ENCODE data around the gene IL1R2.

Gene IL1R2

DNA sequence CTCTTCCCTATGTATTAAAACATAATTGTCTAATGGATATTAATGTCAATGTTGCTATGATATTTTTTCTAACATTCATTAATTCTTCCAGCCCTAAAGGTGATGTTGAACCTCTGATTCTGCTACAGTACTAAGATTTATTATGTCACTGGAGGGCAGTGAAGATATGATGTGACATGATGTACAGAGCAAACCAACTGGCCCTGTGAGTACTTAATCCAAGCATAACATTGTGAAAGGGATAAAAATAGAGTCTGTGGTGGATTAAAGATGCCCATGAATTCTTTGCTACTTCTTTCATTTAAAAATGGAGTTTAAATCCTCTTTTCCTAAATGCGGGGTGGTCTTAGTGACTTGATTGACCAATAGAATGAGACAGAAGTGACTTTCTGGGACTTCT is 51.8 kb downstream of the IL1R2 start:
- DNase-seq (ENCODE audit: low spot score), result no peak

DNA sequence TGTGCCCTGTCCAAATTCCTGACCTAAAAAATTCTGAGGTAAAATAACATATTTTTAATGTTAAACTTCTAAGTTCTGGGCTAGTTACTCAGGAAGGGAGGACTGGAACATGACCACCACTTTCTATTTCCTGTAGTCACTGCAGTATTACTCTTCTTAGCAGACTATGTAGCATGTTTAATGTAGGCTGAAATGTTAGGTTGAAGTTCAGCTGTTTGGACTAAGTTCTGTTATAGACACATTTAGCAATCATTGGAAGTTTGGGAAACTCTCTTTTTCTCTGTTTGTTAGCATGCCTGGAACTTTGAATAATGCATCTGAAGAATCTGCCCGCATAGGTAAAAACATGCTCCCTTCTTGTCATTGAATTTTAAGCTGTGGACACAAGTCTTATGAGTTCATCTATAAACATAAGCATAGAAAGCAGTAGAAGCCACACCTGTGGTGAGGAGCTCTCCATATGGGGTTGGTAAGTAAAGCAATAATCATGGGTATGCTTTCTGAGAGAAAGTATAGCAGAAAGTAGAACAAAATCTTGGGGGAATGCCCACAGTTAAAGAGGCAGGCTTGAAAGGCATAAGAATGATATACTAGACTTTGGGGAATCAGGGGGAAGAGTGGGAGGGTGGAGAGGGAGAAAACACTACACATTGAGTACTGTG is 52.6 kb downstream of the IL1R2 start:
- DNase-seq (ENCODE audit: low spot score), result no peak

DNA sequence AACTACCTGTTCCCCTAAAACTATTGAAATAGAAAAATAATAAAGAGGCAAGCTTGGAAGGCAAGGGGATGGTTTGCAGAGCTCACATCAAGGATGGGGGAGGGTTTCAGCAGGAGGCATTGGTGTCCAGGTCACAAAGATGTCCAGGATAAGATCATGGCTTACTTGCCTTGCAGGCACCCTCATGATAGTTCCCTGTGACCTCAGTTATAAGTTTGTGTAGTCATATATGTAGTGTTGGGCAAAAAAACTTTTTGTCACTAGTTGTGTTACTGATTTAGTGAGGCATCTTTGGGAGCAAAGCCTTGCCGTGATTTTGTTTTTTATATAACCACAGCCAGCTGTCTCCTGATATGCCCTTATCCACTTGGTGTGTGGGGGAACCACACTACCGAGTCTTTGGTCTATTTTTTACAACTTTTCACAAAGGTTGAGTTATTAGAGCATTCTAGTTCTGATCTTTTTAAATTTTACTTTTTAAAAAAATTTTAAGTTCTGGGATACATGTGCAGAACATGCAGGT is 53.3 kb downstream of the IL1R2 start:
- no peak for DNase-seq (ENCODE audit: low spot score)

DNA sequence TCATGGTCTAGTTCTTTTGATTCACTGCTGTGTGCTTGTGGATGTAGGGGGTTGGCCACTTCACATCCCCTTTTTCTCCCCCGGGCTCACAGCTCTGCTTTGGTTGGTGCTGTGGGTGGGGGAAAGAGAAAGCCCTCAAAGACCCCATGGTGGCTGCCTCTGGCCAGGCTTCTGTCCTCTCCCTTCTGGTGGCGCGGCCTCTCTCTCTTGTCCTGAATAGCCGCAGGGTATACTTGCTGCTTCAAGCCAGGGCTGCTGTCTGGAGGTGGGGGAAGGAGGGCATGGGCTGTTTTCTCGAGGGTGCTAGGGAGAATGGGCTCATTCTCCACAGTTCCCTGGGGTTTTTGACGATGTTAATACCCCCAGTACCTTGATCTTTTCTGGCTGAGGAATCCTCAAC is 53.9 kb downstream of the IL1R2 start:
- no peak for DNase-seq (ENCODE audit: low spot score)

DNA sequence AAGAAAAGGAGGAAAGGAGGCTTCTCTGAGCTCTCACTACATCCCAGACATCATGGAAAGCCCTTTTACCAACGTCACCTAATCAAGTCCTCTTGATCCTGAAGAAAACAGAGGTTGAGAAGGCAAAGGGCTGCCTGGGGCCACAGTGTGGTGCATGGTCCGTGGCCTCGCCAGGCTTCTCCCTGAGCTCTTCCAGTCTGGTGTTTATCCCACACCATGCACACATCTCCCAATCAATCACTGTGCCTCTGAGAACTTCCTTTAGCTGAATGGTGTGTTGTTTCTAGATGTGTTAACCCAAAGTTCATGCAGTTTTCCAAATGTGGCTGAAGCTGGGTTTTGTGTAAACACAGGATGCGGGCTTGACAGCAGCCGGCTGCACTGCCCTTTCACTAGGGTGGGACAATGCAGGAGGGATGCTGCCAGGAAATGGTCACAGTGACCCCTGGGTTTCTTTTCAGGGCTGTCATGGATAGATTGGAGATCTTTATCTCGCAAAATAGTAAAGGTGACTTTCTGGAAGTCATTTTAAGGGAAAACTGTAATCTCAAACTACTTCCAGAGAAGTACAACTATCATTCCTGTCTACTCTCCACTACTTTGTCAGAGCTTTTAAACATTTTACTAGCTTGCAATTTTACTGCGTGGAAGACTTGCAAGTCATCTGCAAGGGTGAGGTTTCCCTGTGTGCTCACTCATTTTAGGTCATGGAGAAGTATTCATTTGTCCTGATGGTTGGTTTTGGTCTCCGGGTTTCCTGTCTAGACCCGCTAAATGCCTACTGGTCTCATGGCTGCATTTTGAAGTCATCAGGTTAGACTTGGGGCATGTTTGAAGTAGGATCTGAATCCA is 54.6 kb downstream of the IL1R2 start:
- DNase-seq (ENCODE audit: low spot score), result no peak

DNA sequence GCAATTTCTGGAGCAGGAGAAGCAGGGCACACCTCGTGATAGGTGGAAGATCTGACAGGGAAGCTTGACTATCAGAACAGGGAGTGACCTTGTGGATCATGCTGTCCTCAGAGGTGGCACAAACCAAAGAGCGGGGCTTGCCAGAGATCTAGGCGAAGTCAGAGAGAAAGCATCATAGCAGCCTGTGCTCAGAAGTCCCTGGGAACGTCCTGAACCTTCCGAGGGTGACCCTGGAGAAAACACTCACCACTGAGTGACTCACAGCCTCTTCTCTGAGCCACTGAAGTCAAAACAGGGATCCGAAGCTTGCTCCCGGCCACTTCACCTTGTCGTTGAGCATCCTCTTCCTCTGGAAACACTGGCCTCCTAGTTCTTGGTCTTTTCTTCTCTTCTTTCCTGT is 56.7 kb downstream of the IL1R2 start:
- no peak for DNase-seq (ENCODE audit: low spot score)

DNA sequence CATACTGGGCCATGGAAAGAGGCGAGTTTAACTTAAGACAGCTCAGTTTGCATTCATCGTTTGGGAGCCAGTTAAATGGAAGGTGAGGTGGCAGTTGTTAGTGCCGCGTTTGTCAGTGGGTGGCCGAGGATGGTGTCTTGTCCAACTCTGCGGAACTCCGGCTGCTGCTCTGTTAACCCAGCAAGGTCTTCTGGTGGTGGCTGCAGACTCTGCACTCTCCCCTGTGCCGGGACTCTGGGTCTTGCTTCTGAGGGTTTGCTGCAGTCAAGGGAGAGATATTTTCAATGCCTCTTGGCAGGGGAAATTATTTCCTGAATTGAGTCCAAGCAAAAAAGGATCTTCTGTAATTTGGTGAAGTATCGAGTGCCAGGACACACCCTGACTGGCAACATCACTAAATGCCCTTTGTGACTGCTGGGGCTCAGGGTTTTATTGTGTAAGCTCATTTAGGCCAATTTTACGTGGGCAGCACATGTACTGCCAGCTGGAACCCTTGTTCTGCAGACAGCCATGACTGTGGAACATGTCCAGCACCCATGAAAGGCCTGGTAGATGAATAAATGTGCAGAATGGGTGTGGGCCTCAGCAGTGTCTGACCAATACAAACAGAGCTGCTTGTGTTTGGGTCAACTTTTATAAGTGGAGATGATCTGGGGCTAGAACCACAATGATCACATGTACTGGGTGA is 58.1 kb downstream of the IL1R2 start:
- no peak for DNase-seq (ENCODE audit: low spot score)

DNA sequence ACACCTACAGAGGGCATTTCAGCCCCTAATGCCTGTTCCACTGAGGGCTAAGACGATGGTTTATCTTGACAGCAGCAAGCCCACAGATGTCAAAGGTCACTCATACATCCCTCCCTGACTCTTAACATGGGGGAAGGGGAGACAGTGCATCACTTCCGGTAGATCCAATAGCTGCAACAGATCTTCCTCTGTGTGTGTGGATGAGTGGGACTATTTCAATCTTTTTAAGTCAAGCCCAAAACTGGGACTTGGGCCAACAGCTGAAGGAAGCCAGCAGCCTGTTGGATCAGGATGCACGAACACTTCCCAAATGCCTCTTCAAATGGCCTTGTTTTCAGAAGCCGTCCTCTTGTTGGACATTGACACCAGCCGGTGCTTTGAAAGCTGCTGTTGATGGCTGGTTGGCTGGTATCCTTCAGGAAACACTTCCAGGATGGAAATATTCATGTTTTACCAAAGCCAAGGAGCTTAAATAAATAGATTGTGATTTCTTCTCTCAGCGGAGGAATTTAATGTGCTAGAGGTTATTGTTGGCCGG is 59.2 kb downstream of the IL1R2 start:
- DNase-seq (ENCODE audit: low spot score), result no peak

DNA sequence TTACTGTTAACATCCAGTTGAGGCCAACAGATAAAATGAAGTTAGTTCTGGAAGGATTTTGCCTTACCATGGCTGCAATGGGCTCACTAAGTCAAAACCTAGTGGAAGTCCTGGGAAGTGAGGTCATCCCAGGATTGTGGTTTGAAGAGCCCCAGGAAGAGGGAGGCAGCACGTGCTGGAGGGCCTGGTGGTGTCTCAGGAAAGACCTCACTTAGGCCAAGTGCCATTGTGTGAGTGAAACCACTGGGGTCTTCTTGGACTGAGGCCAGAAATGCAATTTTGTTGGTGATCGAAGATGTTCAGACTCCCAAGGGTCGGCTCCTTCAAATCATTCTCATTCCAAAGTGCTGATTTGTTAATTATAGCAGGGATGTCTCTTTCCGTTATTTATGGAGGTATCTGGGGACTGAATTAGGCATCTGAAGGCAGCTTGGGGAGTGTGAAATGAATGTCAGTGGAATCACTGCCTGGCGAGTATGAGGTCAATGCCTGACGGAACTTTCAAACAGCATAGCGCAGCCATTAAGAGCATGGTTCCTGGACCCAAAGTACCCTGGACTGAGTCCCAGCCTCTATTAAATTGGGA is 60.0 kb downstream of the IL1R2 start:
- no peak for DNase-seq (ENCODE audit: low spot score)

DNA sequence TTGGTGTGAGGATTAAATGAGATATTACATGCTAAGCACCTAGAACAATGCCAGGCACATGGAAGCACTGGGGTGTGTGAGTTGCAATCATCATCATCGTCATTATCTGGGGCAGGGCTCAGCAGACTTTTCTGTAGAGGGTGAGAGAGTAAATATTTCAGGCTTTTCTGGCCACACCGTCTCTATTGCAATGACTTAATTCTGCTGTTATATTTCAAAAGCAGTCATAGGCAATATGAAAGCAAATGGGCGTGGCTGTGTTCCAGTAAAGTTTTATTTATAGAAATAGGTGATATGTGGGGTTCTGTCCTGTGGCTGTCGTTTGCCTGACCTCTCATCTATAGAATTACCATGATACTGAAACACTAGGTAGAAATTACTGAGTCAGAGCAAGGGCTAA is 60.6 kb downstream of the IL1R2 start:
- DNase-seq (ENCODE audit: low spot score), result no peak

DNA sequence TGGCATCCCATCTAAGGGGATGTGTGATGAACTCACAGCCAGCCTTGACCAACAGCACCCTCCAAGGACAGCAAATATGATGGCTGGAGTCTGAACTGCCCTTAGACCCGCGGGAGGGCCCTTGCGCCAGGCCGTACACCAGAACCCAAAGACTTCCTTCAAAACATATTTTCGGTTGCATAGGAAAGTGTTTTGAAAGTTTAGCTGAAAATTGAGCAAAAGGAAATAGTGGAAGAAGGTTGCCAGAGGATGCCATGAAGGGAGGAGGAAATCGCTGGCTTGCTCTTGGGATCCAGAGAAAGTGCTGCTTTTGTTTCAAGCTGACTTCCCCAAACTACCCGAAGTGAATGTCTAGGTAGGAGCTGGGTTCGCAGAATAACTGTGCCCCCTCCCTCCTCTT is 61.3 kb downstream of the IL1R2 start:
- no peak for DNase-seq (ENCODE audit: low spot score)

DNA sequence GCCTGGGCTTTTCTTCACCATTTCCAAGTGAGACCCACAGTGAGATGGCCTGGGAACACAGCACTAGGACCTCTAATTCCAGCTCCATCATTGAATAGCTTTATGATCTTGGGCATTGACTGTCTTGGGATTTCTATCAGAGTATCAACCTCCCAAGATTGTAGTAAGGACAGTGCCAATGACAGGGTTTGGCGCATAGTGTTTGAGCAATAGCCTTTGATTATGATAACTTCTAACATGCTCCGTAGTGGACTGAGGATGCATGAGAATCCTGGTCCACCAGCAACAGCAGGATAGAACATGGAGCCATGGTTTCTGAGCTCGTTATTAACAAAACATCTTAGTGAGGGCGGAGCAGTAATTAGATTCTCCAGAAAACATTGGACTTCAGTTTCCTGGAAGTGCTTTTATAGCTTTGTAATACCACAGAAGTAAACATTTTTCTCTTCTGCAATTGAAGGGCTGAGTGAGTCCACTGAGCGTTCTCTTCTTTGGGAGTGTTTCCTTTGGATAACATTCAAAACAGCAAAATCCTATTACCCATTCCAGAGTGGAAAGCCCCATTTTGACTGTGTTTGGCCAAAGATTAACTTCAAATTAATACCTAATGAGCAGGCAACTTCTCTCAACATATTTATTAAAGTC is 63.7 kb downstream of the IL1R2 start:
- DNase-seq (ENCODE audit: low spot score), result no peak

DNA sequence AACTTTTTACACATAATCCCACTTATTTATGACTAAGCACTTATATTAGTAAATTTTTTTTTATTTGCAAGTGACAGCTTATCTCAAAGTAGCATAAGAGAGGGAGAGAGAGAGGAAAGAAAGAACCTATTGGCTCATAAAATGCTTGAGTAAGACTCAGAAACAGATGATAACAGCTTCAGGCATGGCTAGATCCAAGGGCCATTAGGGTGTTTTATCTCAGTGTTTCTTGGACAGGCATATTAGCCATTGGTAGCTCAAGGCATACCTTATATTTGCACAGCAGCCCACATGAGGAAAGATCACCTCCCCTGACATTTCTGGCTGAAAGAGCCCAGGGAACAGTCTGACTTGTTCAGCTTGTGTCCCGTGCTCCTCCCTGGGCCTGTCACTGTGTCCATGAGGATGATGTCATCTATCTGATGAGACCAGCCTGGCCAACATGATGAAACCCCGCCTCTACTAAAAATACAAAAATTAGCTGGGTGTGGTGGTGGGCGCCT is 64.4 kb downstream of the IL1R2 start:
- DNase-seq (ENCODE audit: low spot score), result no peak

DNA sequence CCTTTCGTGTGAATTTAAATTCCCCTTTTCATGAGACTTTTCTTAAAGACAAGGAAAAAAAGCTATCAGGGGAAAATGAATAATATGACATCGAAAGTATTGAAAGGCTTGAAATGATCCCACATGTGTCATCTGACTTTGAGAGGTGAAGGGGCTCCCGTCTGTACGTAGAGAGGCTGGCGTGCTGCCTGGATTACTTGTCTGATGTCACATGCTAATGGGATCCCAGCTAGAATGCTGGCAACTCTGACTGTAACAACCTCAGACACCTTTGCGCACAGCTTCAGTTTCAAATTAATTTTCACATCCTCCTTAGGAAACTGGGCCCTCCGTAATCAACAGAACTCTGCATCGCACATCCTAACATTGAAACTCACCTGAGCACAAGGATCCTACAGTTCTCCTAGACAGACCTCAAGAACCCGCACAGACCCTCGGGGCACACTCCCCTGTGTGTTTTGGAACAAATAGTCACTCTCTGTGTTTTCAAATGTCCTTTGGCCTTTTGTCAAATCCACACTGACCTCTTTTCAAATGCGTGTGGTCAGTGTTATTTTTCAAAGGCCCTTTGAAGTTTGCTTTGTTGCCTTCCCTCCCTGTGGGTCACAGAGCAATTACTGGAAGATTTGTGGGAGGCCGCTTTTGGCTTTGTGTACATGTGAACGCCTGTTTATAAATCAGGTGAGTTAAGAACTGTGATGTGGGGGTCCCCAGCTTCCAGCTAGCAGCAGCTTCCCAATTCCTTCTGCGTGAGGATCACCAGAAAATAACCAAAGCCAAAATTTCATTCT is 65.9 kb downstream of the IL1R2 start:
- DNase-seq (ENCODE audit: low spot score), result no peak

DNA sequence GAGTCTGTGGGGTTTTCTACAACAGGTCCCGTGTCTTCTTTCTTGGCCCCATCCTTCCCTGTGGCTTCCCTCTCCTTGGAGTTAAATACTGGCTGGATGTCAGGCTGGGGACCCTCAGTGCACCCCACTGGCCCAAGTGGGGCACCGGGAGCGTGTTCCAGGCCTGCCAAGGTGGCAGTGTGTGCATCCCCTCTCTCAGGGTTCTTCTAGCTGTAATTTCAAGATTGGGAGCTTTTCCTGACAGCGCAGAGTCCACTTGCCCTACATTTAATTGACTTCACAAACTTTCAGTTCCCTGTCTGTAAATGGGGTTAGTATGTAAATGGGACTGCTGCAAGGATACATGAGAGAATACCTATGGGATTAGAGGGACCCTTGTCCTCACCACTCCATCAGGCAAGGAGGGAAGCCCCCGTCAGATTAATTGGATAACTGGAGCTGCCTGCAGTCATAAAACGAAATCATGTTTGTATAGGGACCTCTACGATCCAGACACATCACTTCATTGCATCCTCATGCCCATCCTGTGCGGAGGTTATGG is 66.6 kb downstream of the IL1R2 start:
- DNase-seq (ENCODE audit: low spot score), result no peak

DNA sequence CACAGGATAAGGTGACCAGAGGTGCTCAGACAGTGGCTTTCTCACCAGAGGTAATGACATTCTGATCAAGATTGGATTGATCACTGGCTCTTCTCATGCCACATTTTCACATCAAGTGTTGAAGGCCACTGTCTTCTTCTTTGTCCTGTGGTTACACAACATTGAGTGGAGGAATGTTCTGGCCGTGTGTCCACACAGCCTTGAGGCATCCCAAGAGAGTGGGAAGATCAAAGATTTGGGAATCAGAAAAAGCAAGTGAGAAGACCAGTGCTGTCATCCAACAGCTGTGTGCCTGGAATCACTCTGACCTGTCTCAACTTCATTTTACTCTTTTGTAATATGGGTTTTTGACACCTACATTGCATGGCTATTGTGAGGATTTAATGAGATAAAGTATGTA is 67.4 kb downstream of the IL1R2 start:
- no peak for DNase-seq (ENCODE audit: low spot score)

DNA sequence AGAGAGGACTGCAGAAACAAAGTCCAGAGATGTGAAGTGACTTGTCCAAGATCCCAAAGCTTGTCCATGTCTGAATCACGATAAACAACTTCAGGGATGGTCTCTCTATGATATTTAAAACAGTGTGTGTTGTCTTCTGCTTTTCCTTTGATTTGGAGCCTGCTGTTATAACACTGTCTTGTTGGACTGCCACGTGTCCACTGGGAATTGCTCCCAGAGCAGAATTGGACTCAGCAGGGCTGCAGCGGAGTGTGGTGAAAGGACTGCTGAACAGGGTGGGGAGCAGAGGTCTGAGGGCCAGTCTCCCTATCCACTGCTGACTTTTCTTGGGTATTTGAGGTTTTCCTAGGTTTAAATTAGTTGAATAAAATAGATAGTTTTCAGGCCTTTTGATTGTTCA is 68.3 kb downstream of the IL1R2 start:
- DNase-seq (ENCODE audit: low spot score), result no peak

DNA sequence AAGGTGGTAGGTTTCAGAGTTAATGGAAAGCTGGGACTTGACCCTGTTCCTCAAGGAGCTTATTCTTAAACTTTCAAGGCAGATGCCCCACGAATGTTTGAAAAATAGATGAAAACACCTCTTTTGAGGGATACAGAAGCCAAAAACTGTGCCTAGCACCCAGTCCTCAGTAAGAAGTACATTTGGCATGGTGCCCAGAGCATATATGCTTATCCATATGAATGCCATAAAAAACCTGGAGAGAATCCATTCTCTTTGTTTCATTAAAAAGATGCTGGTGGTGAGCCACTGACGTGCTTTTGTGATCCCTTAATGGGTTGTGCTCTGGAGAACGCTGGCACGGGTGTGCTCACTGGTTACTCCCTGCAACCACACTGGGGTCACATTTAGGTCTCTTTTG is 69.0 kb downstream of the IL1R2 start:
- no peak for DNase-seq (ENCODE audit: low spot score)

DNA sequence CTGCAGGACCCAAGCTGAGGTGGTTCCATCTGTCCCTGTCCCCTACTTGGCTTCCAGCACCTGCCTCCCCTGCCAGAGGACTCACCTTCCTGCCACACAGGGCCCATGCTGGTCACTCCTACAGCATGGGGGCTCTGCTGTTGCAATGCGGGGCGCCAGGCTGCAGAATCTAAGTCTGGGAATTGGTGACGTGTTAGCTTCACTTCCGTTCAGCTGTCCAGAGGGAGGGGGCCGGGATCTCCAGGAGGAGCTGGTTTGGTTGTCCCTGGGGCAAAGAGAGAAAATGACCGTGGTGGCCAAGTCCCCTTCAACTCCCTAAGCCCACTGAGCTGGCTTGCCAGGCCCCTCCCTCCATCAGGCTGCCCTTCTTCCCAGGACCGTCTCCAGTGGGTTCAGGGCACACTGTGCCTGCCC is 69.5 kb downstream of the IL1R2 start:
- DNase-seq (ENCODE audit: low spot score), result no peak
